AG04449 (cell line): ENCODE measurements around the gene TEAD1.

Source experiments
- CTCF ChIA-PET: fragments of 350-600 bp; formaldehyde crosslinking; extraction: SDS; loops from one replicate; lab custom pipeline; 2021; ENCODE audit warnings: antibody characterized with exemption; lab: Yijun Ruan, JAX
- POLR2A ChIA-PET: fragments of 400-600, 350-600 bp; formaldehyde crosslinking; extraction: SDS; loops from one replicate; lab custom pipeline; 2020; ENCODE audit warnings: antibody characterized with exemption, inconsistent platforms; lab: Yijun Ruan, JAX
- DNase-seq: peaks from one replicate; pipeline ENCODE4 v3.0.0-alpha.2; 2010; ENCODE audit warnings: low read depth, low spot score
- H3K4me3 ChIP-seq: 2 replicates; pipeline ENCODE4 v1.5.1; 2011; ENCODE audit warnings: low read depth, mild to moderate bottlenecking, control low read depth, low read length
- CTCF ChIP-seq: IDR thresholded peaks from one replicate; pipeline ENCODE4 v1.5.1; 2011; ENCODE audit warnings: mild to moderate bottlenecking, moderate library complexity, low read length, control low read depth, inconsistent platforms; ENCODE audit not compliant: insufficient read depth; ENCODE audit errors: missing control alignments

TEAD1 gene

GRCh38 chr11:12631651-12632050, 42.6 kb upstream of the TEAD1 start:
- H3K4me3 ChIP-seq = no peak overlapping the region
- ChIA-PET CTCF (no interaction called here), POLR2A (no interaction called here)
- no peak for TF ChIP-seq CTCF
- no peak for DNase-seq

- ChIA-PET POLR2A (no interaction called here), CTCF (interaction anchor here (1.6 kb wide), 1 partner anchor 234 kb away, joined by 3 read pairs; no protein-coding TSS in a partner anchor)
- no peak overlapping the region for H3K4me3 ChIP-seq
- no peak for TF ChIP-seq CTCF
- no peak for DNase-seq
Measured at GRCh38 chr11:12634329-12634728, 39.9 kb upstream of the TEAD1 start.

GRCh38 chr11:12636871-12637410, 37.3 kb upstream of the TEAD1 start:
- DNase-seq = no peak
- CTCF ChIA-PET = interaction anchor here (0.6 kb wide), 1 partner anchor 306 kb away, joined by 3 read pairs; no protein-coding TSS in a partner anchor

GRCh38 chr11:12639388-12639787, 34.8 kb upstream of the TEAD1 start:
- ChIA-PET CTCF (no interaction called here), POLR2A (no interaction called here)
- TF ChIP-seq CTCF = no peak
- no peak for DNase-seq
- H3K4me3 ChIP-seq = no peak overlapping the region

More at GRCh38 chr11:12636871-12637410, 37.3 kb upstream of the TEAD1 start:
- no peak overlapping the region for H3K4me3 ChIP-seq
- no peak for TF ChIP-seq CTCF
- POLR2A ChIA-PET = no interaction called here

- ChIA-PET POLR2A (no interaction called here), CTCF (no interaction called here)
- no peak overlapping the region for H3K4me3 ChIP-seq
- no peak for TF ChIP-seq CTCF
- no peak for DNase-seq
Measured at GRCh38 chr11:12640355-12640754, 33.9 kb upstream of the TEAD1 start.

- DNase-seq = no peak
- TF ChIP-seq CTCF = no peak
- ChIA-PET CTCF (interaction anchor here (1.0 to 1.3 kb wide), 2 partner anchors 9 to 10 kb away, joined by 3 read pairs; no protein-coding TSS in a partner anchor), POLR2A (no interaction called here)
- H3K4me3 ChIP-seq = no peak overlapping the region
Measured at GRCh38 chr11:12640926-12641849, 33.0 kb upstream of the TEAD1 start.
